ENCODE results near the gene MAP2K4.

The MAP2K4 gene

DNA sequence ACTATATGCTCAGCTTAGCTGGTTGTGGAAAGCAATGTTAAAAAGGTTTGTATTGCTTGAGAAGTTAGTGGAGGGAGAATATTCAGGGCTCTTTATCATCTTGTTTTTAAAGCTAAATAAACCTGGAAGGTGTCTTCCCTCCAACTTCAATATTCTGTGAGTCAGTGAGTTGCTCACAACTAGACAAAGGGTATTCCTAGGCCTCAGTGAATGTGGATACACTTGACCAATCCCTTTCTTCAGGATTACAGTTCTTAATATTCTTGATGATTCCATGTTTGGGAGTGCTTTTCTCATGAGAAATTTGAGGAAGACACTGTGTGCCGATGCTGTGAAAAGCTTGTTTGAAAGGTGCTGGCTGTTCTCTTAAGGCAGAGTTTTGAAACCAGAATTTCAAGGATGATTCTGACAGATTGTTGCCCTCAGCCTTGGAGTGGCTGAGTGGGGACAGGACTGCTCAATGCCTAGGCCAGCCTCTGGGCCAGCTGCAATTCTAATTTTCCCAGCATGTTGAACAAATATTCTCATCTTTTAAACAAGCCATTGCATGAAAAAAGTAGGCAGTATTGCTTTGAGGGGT, 30.1 kb downstream of the MAP2K4 start (continued):
- TF ChIP-seq, protein P1, sequence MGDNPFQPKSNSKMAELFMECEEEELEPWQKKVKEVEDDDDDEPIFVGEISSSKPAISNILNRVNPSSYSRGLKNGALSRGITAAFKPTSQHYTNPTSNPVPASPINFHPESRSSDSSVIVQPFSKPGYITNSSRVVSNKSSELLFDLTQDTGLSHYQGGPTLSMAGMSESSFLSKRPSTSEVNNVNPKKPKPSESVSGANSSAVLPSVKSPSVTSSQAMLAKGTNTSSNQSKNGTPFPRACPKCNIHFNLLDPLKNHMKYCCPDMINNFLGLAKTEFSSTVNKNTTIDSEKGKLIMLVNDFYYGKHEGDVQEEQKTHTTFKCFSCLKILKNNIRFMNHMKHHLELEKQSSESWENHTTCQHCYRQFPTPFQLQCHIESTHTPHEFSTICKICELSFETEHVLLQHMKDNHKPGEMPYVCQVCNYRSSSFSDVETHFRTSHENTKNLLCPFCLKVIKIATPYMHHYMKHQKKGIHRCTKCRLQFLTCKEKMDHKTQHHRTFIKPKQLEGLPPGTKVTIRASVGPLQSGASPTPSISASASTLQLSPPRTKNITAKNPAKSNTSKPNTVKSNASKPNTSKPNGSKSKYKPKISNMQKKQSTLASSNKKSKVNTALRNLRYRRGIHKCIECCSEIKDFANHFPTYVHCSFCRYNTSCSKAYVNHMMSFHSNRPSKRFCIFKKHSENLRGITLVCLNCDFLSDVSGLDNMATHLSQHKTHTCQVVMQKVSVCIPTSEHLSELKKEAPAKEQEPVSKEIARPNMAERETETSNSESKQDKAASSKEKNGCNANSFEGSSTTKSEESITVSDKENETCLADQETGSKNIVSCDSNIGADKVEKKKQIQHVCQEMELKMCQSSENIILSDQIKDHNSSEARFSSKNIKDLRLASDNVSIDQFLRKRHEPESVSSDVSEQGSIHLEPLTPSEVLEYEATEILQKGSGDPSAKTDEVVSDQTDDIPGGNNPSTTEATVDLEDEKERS (tag by site-specific recombination; IDR thresholded peaks at IDR 0.05): no peak
- TF ChIP-seq KLF8 (tag by site-specific recombination; IDR thresholded peaks at IDR 0.05) (no peak), GFI1B (tag by site-specific recombination; IDR thresholded peaks at IDR 0.05) (no peak), OVOL3 (tag by site-specific recombination; IDR thresholded peaks at IDR 0.05) (no peak), ZNF600 (tag by site-specific recombination; IDR thresholded peaks at IDR 0.05) (no peak), ZNF514 (tag by site-specific recombination; IDR thresholded peaks at IDR 0.05) (no peak)

DNA sequence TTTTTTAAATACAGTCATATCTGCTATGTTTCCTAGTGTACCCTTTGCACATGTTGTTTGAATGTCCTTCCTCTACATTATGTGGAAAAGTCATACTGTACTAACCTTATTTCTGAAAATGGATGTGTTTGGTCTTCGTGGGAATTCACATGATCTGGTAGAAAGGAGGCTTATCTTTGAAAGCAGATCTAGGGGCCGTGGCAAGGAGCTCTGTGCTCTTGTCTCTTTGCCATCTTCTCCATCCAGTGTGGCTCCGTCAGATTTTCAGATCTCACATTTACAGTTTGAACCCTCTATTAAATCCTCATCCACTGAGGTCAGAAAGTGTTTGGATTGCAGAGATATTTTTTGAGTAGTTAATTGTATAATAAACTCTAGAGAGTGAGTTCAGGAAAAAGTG, 32.9 kb downstream of the MAP2K4 start:
- no peaks in the 10 kb centered on the region for H3K9me3 ChIP-seq (ENCODE audit: control insufficient read depth, insufficient read depth, low read depth, low read length)
- CTCF ChIA-PET: interaction anchor here (0.6 kb wide), 2 partner anchors 29 to 689 kb away, joined by 3 to 5 read pairs; no protein-coding TSS in a partner anchor
- H3K36me3 ChIP-seq (ENCODE audit: control insufficient read depth in 2 of 2, insufficient read depth in 1 of 2, low read length in 2 of 2): no peaks in the 10 kb centered on the region
- H3K27ac ChIP-seq (ENCODE audit: extremely low read depth, low read depth, low read length): no peak overlapping the region
- POLR2A ChIA-PET: no interaction called here
- no peak overlapping the region for H3K4me3 ChIP-seq (ENCODE audit: low read depth, low read length)
- peaks cover 34% of the 10 kb centered on the region for H3K4me1 ChIP-seq (ENCODE audit: control insufficient read depth, insufficient read depth, low read length)
- TF ChIP-seq GFI1B (tag by site-specific recombination; IDR thresholded peaks at IDR 0.05): 0 out of 2 replicates have a peak, but pooled peaks have one; percentile 20
- no peak for TF ChIP-seq SALL2 (tag by site-specific recombination; IDR thresholded peaks at IDR 0.05; ENCODE audit: borderline replicate concordance)
- TF ChIP-seq ZNF350 (tag by site-specific recombination; IDR thresholded peaks at IDR 0.05): no peak
- no peak for TF ChIP-seq ZNF544 (tag by site-specific recombination; IDR thresholded peaks at IDR 0.05)
- TF ChIP-seq ZBTB17 (tag by site-specific recombination; IDR thresholded peaks at IDR 0.05): 0 out of 2 replicates have a peak, but pooled peaks have one; percentile 52
- no peak for TF ChIP-seq RBAK (tag by site-specific recombination; IDR thresholded peaks at IDR 0.05)
- no peak for TF ChIP-seq ZNF24 (tag by site-specific recombination; IDR thresholded peaks at IDR 0.05)
- TF ChIP-seq ZNF549 (tag by site-specific recombination; IDR thresholded peaks at IDR 0.05): no peak
- TF ChIP-seq ZNF114 (tag by site-specific recombination; IDR thresholded peaks at IDR 0.05): no peak
- TF ChIP-seq, protein P2, sequence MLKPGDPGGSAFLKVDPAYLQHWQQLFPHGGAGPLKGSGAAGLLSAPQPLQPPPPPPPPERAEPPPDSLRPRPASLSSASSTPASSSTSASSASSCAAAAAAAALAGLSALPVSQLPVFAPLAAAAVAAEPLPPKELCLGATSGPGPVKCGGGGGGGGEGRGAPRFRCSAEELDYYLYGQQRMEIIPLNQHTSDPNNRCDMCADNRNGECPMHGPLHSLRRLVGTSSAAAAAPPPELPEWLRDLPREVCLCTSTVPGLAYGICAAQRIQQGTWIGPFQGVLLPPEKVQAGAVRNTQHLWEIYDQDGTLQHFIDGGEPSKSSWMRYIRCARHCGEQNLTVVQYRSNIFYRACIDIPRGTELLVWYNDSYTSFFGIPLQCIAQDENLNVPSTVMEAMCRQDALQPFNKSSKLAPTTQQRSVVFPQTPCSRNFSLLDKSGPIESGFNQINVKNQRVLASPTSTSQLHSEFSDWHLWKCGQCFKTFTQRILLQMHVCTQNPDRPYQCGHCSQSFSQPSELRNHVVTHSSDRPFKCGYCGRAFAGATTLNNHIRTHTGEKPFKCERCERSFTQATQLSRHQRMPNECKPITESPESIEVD (tag by site-specific recombination; IDR thresholded peaks at IDR 0.05): peak; percentile 54
- no peak for TF ChIP-seq ZNF560 (tag by site-specific recombination; IDR thresholded peaks at IDR 0.05; ENCODE audit: borderline replicate concordance)

DNA sequence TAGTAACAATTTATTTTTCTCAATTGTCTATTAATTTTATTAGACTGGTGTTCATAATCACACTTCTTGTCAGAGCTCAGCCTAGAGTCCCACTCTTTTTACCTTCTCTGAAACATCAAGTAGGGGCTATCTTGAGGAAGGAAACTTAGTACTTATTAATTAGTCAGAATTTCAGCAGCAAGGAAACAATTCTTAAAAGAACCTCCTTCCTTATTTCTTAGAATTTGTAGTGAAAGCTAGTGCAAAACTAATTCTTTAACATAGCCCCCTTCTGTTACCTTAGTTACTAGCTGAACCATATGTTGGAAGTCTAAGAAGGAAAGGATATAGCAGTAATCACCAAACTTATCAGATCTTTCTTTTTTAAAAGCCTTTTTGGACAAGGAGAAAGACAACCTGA, 35.2 kb downstream of the MAP2K4 start:
- Histone ChIP-seq H3K4me1 (ENCODE audit: control insufficient read depth, insufficient read depth, low read length) (peaks cover 34% of the 10 kb centered on the region), H3K4me3 (ENCODE audit: low read depth, low read length) (no peak overlapping the region), H3K9me3 (ENCODE audit: control insufficient read depth, insufficient read depth, low read depth, low read length) (no peaks in the 10 kb centered on the region), H3K27ac (ENCODE audit: extremely low read depth, low read depth, low read length) (no peak overlapping the region), H3K36me3 (ENCODE audit: control insufficient read depth in 2 of 2, insufficient read depth in 1 of 2, low read length in 2 of 2) (no peaks in the 10 kb centered on the region)
- ChIA-PET POLR2A (no interaction called here), CTCF (interaction anchor here (1.0 kb wide), 1 partner anchor 33 kb away, joined by 3 read pairs; no protein-coding TSS in a partner anchor)
- no peak for TF ChIP-seq ZNF624 (tag by site-specific recombination; IDR thresholded peaks at IDR 0.05)
- TF ChIP-seq ZNF169 (tag by site-specific recombination; IDR thresholded peaks at IDR 0.05): no peak
- TF ChIP-seq, protein P3, sequence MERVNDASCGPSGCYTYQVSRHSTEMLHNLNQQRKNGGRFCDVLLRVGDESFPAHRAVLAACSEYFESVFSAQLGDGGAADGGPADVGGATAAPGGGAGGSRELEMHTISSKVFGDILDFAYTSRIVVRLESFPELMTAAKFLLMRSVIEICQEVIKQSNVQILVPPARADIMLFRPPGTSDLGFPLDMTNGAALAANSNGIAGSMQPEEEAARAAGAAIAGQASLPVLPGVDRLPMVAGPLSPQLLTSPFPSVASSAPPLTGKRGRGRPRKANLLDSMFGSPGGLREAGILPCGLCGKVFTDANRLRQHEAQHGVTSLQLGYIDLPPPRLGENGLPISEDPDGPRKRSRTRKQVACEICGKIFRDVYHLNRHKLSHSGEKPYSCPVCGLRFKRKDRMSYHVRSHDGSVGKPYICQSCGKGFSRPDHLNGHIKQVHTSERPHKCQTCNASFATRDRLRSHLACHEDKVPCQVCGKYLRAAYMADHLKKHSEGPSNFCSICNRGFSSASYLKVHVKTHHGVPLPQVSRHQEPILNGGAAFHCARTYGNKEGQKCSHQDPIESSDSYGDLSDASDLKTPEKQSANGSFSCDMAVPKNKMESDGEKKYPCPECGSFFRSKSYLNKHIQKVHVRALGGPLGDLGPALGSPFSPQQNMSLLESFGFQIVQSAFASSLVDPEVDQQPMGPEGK (tag by site-specific recombination; IDR thresholded peaks at IDR 0.05): no peak
- no peak for TF ChIP-seq ZNF660 (tag by site-specific recombination; IDR thresholded peaks at IDR 0.05)
- TF ChIP-seq, protein P4, sequence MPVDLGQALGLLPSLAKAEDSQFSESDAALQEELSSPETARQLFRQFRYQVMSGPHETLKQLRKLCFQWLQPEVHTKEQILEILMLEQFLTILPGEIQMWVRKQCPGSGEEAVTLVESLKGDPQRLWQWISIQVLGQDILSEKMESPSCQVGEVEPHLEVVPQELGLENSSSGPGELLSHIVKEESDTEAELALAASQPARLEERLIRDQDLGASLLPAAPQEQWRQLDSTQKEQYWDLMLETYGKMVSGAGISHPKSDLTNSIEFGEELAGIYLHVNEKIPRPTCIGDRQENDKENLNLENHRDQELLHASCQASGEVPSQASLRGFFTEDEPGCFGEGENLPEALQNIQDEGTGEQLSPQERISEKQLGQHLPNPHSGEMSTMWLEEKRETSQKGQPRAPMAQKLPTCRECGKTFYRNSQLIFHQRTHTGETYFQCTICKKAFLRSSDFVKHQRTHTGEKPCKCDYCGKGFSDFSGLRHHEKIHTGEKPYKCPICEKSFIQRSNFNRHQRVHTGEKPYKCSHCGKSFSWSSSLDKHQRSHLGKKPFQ (tag by site-specific recombination; IDR thresholded peaks at IDR 0.05): no peak
- TF ChIP-seq ZNF707 (tag by site-specific recombination; IDR thresholded peaks at IDR 0.05): no peak
- TF ChIP-seq ZNF174 (tag by site-specific recombination; IDR thresholded peaks at IDR 0.05): no peak
- no peak for TF ChIP-seq OVOL3 (tag by site-specific recombination; IDR thresholded peaks at IDR 0.05)
- no peak for TF ChIP-seq ZNF239 (tag by site-specific recombination; IDR thresholded peaks at IDR 0.05)
- no peak for TF ChIP-seq HOXC10 (CRISPR knock-in tag; IDR thresholded peaks at IDR 0.05)
- no peak for TF ChIP-seq ZNF423 (tag by site-specific recombination; IDR thresholded peaks at IDR 0.05)
- TF ChIP-seq FEZF1 (tag by site-specific recombination; IDR thresholded peaks at IDR 0.05): no peak
